ENCODE data around the gene RIN1.

RIN1 gene

GRCh38 chr11:66341502-66342126 is 5.4 kb upstream of the RIN1 start:
- Histone ChIP-seq H4K8ac (ENCODE audit: low read depth, low read length) (no peak overlapping the region), H3K27ac (ENCODE audit: low read depth, low read length) (no peak overlapping the region), H2AK5ac (ENCODE audit: low read length) (no peak overlapping the region), H2BK5ac (ENCODE audit: low read length) (no peak overlapping the region), H3K9ac (ENCODE audit: low read length) (no peak overlapping the region), H2BK120ac (ENCODE audit: low read depth, low read length) (no peak overlapping the region), H3K79me2 (ENCODE audit: control insufficient read depth, insufficient read depth, low read length) (peaks cover 14% of the 10 kb centered on the region), H3K4me3 (ENCODE audit: low read length) (no peak overlapping the region), H3K4ac (ENCODE audit: low read depth, low read length) (no peak overlapping the region), H3K56ac (ENCODE audit: low read length) (no peak overlapping the region), H3K36me3 (ENCODE audit: control insufficient read depth, insufficient read depth, low read length) (peaks cover 9% of the 10 kb centered on the region), H2BK15ac (replicated peaks; ENCODE audit: low read depth) (no peak overlapping the region), H3K27me3 (ENCODE audit: insufficient read depth, low read length, poor library complexity) (no peaks in the 10 kb centered on the region), H3K79me1 (ENCODE audit: low read length) (peaks cover 18% of the 10 kb centered on the region), H4K5ac (ENCODE audit: low read length) (no peak overlapping the region), H3K4me1 (ENCODE audit: control insufficient read depth, low read depth, low read length) (no peaks in the 10 kb centered on the region), H3K23ac (ENCODE audit: low read length) (no peak overlapping the region), H3K4me2 (ENCODE audit: low read length) (no peak overlapping the region), H3K18ac (ENCODE audit: low read length) (no peak overlapping the region)
- WGBS (ENCODE audit: extremely low coverage, insufficient coverage, low lambda C conversion rate) = no CpG with 5 or more reads among the region's 21 CpGs
- no peak for DNase-seq

GRCh38 chr11:66340596-66341501 is 4.6 kb upstream of the RIN1 start:
- H2BK15ac ChIP-seq (replicated peaks; ENCODE audit: low read depth) = no peak overlapping the region
- H3K4ac ChIP-seq (ENCODE audit: low read depth, low read length) = no peak overlapping the region
- H3K18ac ChIP-seq (ENCODE audit: low read length) = no peak overlapping the region
- H2BK120ac ChIP-seq (ENCODE audit: low read depth, low read length) = no peak overlapping the region
- peaks cover 9% of the 10 kb centered on the region for H3K36me3 ChIP-seq (ENCODE audit: control insufficient read depth, insufficient read depth, low read length)
- H3K79me2 ChIP-seq (ENCODE audit: control insufficient read depth, insufficient read depth, low read length) = peaks cover 14% of the 10 kb centered on the region
- no peak overlapping the region for H3K27ac ChIP-seq (ENCODE audit: low read depth, low read length)
- no peak overlapping the region for H3K4me3 ChIP-seq (ENCODE audit: low read length)
- no peak overlapping the region for H3K9ac ChIP-seq (ENCODE audit: low read length)
- no peaks in the 10 kb centered on the region for H3K4me1 ChIP-seq (ENCODE audit: control insufficient read depth, low read depth, low read length)
- peaks cover 18% of the 10 kb centered on the region for H3K79me1 ChIP-seq (ENCODE audit: low read length)
- H3K56ac ChIP-seq (ENCODE audit: low read length) = no peak overlapping the region
- H3K4me2 ChIP-seq (ENCODE audit: low read length) = no peak overlapping the region
- no peak overlapping the region for H3K23ac ChIP-seq (ENCODE audit: low read length)
- no peak for DNase-seq
- WGBS (ENCODE audit: extremely low coverage, insufficient coverage, low lambda C conversion rate) = no CpG with 5 or more reads among the region's 28 CpGs
- H2BK5ac ChIP-seq (ENCODE audit: low read length) = no peak overlapping the region
- H2AK5ac ChIP-seq (ENCODE audit: low read length) = no peak overlapping the region
- H4K8ac ChIP-seq (ENCODE audit: low read depth, low read length) = no peak overlapping the region
- no peak overlapping the region for H4K5ac ChIP-seq (ENCODE audit: low read length)
- H3K27me3 ChIP-seq (ENCODE audit: insufficient read depth, low read length, poor library complexity) = no peaks in the 10 kb centered on the region

GRCh38 chr11:66339686-66340483 is 3.7 kb upstream of the RIN1 start:
- Histone ChIP-seq H3K4me3 (ENCODE audit: low read length) (no peak overlapping the region), H3K18ac (ENCODE audit: low read length) (no peak overlapping the region), H3K79me1 (ENCODE audit: low read length) (peaks cover 18% of the 10 kb centered on the region), H4K8ac (ENCODE audit: low read depth, low read length) (no peak overlapping the region), H2BK15ac (replicated peaks; ENCODE audit: low read depth) (no peak overlapping the region), H3K27ac (ENCODE audit: low read depth, low read length) (no peak overlapping the region), H2BK5ac (ENCODE audit: low read length) (no peak overlapping the region), H3K23ac (ENCODE audit: low read length) (no peak overlapping the region), H3K36me3 (ENCODE audit: control insufficient read depth, insufficient read depth, low read length) (peaks cover 9% of the 10 kb centered on the region), H3K56ac (ENCODE audit: low read length) (no peak overlapping the region), H3K4me1 (ENCODE audit: control insufficient read depth, low read depth, low read length) (peaks cover 2% of the 10 kb centered on the region), H3K27me3 (ENCODE audit: insufficient read depth, low read length, poor library complexity) (no peaks in the 10 kb centered on the region), H2BK120ac (ENCODE audit: low read depth, low read length) (no peak overlapping the region), H3K9ac (ENCODE audit: low read length) (no peak overlapping the region), H3K79me2 (ENCODE audit: control insufficient read depth, insufficient read depth, low read length) (peaks cover 14% of the 10 kb centered on the region), H3K4ac (ENCODE audit: low read depth, low read length) (no peak overlapping the region), H4K5ac (ENCODE audit: low read length) (no peak overlapping the region), H3K4me2 (ENCODE audit: low read length) (no peak overlapping the region), H2AK5ac (ENCODE audit: low read length) (no peak overlapping the region)
- no CpG with 5 or more reads among the region's 14 CpGs for WGBS (ENCODE audit: extremely low coverage, insufficient coverage, low lambda C conversion rate)
- DNase-seq = no peak

- Histone ChIP-seq H2BK15ac (replicated peaks; ENCODE audit: low read depth) (no peak overlapping the region), H2BK5ac (ENCODE audit: low read length) (no peak overlapping the region), H3K56ac (ENCODE audit: low read length) (no peak overlapping the region), H3K79me2 (ENCODE audit: control insufficient read depth, insufficient read depth, low read length) (peaks cover 8% of the 10 kb centered on the region), H3K36me3 (ENCODE audit: control insufficient read depth, insufficient read depth, low read length) (peaks cover 9% of the 10 kb centered on the region), H4K5ac (ENCODE audit: low read length) (no peak overlapping the region), H3K27me3 (ENCODE audit: insufficient read depth, low read length, poor library complexity) (no peaks in the 10 kb centered on the region), H3K9ac (ENCODE audit: low read length) (no peak overlapping the region), H3K79me1 (ENCODE audit: low read length) (peaks cover 14% of the 10 kb centered on the region), H4K8ac (ENCODE audit: low read depth, low read length) (no peak overlapping the region), H3K4me2 (ENCODE audit: low read length) (no peak overlapping the region), H2BK120ac (ENCODE audit: low read depth, low read length) (no peak overlapping the region), H3K4ac (ENCODE audit: low read depth, low read length) (no peak overlapping the region), H3K27ac (ENCODE audit: low read depth, low read length) (no peak overlapping the region), H3K18ac (ENCODE audit: low read length) (no peak overlapping the region), H3K4me1 (ENCODE audit: control insufficient read depth, low read depth, low read length) (peaks cover 2% of the 10 kb centered on the region), H2AK5ac (ENCODE audit: low read length) (no peak overlapping the region), H3K23ac (ENCODE audit: low read length) (no peak overlapping the region), H3K4me3 (ENCODE audit: low read length) (no peak overlapping the region)
- no peak for DNase-seq
- WGBS (ENCODE audit: extremely low coverage, insufficient coverage, low lambda C conversion rate) = no CpG with 5 or more reads among the region's 6 CpGs
Observed at GRCh38 chr11:66339162-66339675, 3.0 kb upstream of the RIN1 start.

GRCh38 chr11:66338276-66339161 is 2.3 kb upstream of the RIN1 start:
- H3K27me3 ChIP-seq (ENCODE audit: insufficient read depth, low read length, poor library complexity) = no peaks in the 10 kb centered on the region
- H4K5ac ChIP-seq (ENCODE audit: low read length) = no peak overlapping the region
- no peak overlapping the region for H2AK5ac ChIP-seq (ENCODE audit: low read length)
- H3K79me2 ChIP-seq (ENCODE audit: control insufficient read depth, insufficient read depth, low read length) = peaks cover 2% of the 10 kb centered on the region
- no peak overlapping the region for H3K4me2 ChIP-seq (ENCODE audit: low read length)
- no peak overlapping the region for H3K56ac ChIP-seq (ENCODE audit: low read length)
- no peak overlapping the region for H3K4ac ChIP-seq (ENCODE audit: low read depth, low read length)
- H2BK120ac ChIP-seq (ENCODE audit: low read depth, low read length) = no peak overlapping the region
- DNase-seq = no peak
- no peak overlapping the region for H3K23ac ChIP-seq (ENCODE audit: low read length)
- H3K79me1 ChIP-seq (ENCODE audit: low read length) = peaks cover 8% of the 10 kb centered on the region
- H3K4me3 ChIP-seq (ENCODE audit: low read length) = no peak overlapping the region
- H3K36me3 ChIP-seq (ENCODE audit: control insufficient read depth, insufficient read depth, low read length) = peaks cover 9% of the 10 kb centered on the region
- no peak overlapping the region for H4K8ac ChIP-seq (ENCODE audit: low read depth, low read length)
- no peak overlapping the region for H2BK15ac ChIP-seq (replicated peaks; ENCODE audit: low read depth)
- WGBS (ENCODE audit: extremely low coverage, insufficient coverage, low lambda C conversion rate) = no CpG with 5 or more reads among the region's 17 CpGs
- no peak overlapping the region for H3K18ac ChIP-seq (ENCODE audit: low read length)
- H3K27ac ChIP-seq (ENCODE audit: low read depth, low read length) = no peak overlapping the region
- no peak overlapping the region for H3K9ac ChIP-seq (ENCODE audit: low read length)
- H3K4me1 ChIP-seq (ENCODE audit: control insufficient read depth, low read depth, low read length) = peaks cover 2% of the 10 kb centered on the region
- no peak overlapping the region for H2BK5ac ChIP-seq (ENCODE audit: low read length)
